ENCODE results near the gene R3HDM2.

R3HDM2 gene

DNA sequence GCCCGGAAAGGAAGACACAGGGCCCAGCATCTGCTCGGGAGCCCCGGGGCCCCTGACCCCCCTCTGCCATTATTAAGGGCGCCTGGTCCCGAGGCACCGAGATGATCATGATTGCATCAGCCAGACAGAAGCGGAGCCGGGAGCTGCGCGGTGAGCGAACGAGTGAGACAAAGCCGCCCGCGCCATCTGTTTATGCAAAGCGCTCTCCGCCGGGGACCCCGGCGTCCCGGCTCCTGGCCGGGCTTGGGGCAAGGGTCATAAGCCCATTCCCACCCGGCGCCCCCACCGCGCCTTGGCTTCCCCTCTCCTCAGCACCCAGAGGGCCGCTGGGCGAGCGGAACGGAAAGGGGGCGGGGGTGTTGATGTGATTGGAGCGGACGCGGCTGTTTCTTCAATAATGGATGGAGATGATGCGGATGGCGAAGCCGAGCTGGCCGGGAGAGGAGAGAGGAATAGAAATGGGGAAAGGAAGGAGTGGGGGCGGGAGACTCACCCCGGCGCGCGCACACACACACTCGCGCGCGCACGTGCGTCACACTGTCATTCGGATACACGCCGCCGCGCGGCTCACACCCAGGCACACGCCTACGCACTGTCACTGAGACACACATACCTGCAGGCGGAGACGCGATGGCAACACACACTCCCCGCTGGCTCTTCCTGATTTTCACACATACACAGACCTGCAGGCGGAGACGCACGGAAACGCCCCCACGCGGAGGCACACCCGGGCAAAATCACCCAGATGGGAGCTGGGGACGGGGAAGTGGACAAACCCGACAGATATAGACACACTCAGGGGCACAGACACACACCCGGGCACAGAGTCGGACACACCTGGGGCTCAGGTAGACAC lies 190.5 kb downstream of the R3HDM2 start:
- DNase-seq (ENCODE audit: low read depth): no peak

DNA sequence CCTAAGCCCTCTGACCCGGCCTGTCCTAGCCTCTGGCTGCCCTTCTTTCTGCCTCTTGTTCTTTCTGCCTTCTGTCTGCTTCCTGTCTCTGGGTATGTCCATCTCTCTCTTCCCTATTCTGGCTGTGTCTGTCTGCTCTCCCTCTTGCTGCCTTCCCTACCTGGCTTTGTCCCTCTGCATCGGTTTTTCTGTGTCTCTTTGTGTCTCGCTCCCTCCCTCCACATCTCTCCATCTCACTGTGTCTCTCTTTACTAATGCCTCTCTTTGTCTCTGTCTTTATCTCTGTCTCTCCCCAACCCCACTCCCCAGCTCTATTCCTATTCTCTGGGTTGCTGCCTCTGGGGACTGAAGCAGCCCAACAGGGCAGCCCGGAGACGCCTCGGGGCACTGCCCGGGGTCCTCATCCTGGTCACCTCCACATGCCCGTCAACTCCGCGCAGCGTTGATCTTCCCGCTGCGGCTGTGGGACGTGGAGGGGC lies 191.2 kb downstream of the R3HDM2 start:
- no peak for DNase-seq (ENCODE audit: low read depth)

DNA sequence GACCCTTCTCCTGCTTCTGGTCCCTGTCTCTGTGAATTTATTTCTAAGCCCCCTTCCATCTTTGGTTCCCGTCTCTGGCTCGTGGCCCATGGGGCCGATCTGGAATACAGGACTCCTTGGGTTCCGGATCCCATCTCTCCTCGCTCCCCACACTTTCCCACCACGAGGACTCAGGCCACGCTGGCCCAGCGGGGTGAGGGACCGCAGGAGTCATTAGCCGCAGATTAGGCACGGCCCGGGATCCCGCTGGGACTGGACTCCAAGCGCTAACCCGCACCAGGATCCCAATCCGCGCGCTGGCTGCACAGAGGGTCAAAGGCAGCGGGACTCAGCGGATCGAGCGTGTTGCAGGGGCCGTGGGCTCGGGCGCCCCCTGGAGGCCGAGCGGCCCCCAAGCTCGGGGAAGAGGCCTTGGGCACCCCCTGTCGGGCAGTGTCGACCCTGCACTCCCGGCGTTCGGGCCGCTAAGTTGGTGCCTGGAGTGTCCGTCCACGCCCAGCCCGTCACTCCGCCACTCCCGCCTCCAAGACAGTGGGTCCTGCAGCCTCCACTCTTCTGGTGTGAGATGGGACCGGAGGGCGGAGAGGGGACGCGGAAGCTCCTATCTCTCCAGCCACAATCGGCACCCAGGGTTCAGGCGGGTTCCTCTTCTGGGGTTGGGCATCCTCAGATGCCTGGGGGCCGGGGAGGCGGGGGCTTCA lies 191.8 kb downstream of the R3HDM2 start:
- DNase-seq (ENCODE audit: low read depth): peak; percentile 74

DNA sequence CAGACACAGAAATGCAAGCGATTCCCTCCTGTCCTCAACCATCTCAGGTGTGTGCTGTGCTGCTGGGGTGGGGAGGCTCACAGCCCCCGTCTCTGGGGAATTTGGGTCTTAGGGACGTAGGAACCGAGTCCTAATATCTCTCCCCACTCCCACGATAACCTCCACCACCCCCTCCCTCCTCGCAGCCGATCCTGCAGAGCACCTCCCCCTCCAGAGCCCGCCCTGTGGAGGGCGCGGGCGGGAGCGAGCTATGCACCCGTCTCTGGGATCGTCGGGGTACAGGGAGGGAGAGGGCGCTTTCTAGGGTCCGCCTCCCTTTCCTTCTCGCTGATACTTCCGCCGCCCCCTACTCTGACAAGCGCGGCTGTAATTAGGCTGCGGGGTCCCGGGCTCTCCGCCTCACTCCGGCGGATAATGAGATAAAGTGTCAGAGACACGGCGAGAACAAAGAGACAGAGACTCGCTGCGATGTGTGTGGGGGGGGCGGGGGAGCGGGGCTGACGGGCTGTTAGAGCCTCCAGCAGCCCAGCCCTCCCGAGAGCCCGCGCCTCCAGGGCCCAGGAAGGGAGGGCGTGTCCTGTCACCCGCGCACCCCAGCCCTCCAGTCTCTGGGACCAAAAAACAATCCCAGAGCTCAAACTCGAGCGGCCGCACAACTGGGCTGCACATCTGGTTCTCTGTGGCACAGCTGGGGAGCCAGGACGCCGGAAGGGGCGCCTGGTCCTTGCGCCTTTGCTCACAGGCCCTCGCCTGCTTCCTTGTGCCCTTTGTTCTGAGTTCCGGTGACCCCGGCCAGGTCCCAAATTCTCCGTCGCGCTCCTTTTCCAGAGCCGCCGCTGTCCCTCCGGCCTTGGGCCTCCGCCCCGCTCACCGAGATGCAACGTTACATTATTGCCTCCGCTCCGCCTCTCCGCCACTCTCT lies 192.7 kb downstream of the R3HDM2 start:
- no peak for DNase-seq (ENCODE audit: low read depth)

DNA sequence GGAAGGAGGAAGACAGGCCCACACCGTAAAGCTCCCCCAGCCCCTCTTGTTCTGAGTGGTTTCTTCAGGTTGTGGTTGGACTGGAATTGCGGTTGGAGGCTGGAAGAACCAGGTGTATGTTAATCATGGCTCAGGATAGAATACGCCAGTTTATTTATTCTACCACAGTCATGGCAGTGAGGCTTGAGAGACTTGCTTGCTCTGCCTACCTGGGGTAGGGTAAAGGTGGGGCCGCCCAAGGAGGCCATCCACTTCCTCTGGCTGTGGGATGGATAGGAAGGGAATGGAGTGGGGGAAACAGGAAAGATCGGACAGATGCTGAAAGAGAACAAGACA lies 193.3 kb downstream of the R3HDM2 start:
- DNase-seq (ENCODE audit: low read depth): no peak

DNA sequence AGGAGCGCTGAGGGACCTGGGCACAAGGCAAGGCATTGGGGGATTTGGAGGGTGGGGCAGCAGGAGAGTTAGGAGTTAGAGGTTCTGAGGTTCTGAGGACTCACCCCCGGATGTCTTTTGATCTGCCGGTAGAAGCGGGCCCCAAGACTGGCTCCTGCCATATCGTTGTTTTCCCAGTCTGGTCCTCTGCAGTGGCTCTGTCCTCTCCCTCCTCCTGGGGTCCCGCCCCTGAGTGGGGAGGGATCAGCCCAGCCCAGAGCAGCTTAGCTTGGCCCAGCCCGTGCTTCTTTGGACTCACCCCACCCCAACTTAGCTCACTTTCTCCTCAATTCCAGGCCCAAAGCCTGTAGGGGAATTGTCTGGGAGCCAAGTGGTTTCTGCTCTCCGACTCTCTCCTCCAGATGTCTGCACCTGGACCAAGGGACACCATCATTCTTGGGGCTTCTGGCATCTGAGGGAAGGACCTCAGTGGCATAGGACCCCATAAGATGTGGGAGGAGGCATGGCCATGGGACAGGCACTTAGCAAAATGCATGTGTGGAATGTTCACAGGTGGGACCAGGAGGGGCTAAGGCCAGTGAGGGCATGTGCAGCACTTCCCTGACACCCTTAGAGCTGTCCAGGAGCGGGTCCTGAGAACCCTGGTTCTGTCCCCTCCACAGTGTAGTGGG lies 193.8 kb downstream of the R3HDM2 start:
- no peak for DNase-seq (ENCODE audit: low read depth)

DNA sequence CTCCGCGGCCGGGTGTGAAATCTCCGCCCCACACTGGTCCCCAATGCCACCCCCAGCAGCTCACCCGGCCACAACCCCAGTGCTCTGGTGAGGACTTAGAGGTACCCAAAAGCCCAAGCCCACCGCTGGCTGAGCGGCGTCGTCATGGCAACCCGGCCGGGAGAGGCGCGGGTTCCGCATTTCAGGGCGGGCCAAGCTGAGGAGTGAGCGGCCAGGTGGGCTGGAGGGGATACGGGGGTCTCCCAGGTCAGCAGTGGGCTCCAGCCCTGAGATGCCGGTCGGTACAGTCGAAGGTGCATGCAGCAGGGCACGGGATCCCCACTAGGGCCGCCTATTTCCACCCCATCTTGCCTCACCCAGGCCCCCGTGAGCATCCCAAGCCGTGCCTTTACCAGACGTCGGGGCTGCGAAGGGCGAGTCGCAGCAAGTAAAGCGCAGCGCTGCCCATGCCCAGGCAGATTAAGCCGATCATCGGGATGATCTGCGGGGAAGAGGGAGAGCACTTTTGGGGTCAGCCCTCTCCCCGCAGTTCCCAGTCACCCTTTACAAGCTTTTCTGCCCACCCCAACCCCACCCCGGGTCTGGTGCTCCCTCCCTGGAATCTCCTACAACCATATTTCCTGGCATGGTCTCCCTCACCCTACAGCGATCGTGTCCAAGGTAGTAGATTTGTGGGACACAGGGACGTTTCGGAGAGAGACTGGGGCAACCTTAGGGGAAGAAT lies 194.5 kb downstream of the R3HDM2 start:
- no peak for DNase-seq (ENCODE audit: low read depth)

DNA sequence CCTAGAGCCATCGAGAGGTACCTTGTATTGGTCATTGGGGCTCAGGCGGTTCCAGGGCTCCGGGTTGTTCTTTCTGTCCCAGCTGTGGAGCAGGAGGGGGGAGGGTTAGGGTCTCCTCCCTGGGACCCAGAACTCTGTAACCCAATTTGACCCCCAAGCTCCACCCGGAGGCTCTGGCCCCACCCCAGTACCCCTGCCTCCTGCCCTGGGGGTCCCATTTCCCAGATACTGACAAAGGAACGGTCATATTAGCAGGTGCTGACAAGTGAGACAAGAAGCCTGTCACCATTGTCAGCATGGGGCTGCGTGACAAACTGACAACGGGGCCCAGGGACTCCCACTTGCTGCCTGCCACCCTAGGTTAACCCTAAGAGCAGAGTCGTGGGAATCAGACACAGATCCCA lies 195.1 kb downstream of the R3HDM2 start:
- DNase-seq (ENCODE audit: low read depth): no peak

DNA sequence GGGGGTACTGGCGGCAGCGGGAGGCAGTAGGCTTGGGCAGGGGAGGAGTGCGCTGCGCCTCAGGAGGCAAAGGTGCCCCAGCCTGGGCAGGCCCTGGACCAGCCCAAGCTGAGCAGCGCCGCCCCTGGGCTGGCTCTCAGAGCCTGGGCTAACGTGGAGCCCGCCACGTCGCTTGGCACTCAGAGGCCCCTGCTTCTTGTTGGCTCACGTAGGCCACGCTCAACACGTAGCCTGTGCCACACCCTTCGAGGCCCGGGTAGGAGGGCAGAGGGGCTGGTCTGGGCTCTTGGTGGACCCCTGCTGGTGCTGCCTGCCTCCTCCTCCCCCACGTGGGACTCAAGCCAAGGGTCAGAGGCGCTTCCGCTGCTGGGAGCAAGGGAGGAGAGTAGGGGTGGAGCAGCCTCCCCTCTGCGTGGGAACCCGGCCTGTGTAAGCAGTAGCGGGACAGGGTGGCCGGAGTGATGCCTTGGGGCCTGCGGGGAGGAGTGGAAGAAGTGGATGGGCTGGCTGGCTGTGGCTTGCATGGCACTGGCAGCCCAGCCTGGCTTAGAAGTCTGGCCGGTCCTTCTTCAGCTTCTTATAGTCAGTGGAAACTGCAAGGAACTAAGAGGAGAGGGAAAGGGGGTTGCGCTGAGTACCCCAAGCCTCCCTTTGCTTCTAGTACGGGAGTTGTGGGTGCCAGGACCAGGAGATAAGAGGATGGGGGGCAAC lies 195.7 kb downstream of the R3HDM2 start:
- peak; percentile 51 for DNase-seq (ENCODE audit: low read depth)

DNA sequence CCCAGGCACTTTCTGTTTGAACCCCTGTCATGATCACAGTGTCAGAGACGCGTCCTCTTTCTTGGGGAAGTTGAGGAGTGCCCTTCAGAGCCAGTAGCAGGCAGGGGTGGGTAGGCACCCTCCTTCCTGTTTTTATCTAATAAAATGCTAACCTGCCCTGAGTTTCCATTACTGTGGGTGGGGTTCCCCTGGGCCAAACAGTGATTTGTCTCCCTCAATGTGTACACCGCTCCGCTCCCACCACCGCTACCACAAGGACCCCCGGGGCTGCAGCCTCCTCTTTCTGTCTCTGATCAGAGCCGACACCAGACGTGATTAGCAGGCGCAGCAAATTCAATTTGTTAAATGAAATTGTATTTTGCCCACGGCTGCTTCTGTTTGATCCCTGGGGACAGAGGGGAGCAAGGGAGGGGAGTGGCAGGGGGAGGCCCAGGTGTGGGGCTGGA lies 196.2 kb downstream of the R3HDM2 start:
- no peak for DNase-seq (ENCODE audit: low read depth)

DNA sequence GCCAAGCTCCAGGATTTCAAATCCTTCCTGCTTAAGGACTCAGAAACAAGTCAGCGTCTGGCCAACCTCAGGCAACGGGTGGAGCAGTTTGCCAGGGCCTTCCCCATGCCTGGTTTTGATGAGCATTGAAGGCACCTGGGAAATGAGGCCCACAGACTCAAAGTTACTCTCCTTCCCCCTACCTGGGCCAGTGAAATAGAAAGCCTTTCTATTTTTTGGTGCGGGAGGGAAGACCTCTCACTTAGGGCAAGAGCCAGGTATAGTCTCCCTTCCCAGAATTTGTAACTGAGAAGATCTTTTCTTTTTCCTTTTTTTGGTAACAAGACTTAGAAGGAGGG lies 196.6 kb downstream of the R3HDM2 start:
- DNase-seq (ENCODE audit: low read depth): no peak

DNA sequence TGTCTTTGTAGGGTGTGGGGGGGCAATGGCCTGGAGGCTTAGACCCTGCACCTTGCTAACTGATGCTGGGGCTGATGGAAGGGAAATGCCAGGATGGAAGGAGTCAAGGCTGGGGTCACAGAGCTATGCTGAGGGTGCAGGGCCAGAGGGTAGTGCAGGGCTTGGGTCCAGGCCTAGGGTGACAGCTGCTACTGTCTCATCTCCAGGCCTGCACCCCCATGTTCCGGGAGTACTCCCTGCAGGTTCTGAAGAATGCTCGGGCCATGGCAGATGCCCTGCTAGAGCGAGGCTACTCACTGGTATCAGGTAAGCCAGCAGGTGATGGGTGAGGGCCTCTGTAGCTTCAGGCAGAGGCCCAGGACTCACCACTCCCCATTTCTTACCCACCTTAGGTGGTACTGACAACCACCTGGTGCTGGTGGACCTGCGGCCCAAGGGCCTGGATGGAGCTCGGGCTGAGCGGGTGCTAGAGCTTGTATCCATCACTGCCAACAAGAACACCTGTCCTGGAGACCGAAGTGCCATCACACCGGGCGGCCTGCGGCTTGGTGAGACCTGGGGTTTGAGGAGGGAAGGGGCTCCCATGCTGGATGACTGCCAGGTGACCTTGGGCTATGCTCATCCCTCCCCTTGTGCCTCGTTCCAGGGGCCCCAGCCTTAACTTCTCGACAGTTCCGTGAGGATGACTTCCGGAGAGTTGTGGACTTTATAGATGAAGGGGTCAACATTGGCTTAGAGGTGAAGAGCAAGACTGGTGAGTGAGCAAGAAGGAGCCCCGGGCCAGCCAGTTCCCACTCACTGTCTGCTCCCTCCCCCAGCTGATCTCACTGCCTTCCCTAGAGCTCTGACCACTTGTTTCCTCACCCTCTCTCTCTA lies 197.2 kb downstream of the R3HDM2 start:
- DNase-seq (ENCODE audit: low read depth): peak; percentile 85

DNA sequence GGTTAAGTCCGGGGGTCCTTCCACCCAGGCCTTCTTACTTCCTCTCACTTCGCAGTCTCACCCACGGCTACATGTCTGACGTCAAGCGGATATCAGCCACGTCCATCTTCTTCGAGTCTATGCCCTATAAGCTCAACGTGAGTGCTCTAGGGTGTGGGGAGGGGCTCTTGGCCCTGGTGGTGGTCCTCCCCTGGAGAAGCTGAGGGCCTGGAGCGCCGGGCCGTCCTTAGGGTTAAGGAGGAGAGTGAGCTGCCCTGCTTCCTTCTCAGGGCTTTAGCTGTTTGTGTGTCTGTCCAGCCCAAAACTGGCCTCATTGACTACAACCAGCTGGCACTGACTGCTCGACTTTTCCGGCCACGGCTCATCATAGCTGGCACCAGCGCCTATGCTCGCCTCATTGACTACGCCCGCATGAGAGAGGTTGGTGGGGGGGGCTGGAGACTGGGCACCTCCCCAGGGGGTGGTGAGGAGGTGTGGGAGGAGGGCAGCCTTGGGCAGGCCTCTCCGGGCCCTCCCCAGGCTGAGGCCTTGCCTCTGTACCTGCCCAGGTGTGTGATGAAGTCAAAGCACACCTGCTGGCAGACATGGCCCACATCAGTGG lies 198.6 kb downstream of the R3HDM2 start:
- DNase-seq (ENCODE audit: low read depth): no peak

DNA sequence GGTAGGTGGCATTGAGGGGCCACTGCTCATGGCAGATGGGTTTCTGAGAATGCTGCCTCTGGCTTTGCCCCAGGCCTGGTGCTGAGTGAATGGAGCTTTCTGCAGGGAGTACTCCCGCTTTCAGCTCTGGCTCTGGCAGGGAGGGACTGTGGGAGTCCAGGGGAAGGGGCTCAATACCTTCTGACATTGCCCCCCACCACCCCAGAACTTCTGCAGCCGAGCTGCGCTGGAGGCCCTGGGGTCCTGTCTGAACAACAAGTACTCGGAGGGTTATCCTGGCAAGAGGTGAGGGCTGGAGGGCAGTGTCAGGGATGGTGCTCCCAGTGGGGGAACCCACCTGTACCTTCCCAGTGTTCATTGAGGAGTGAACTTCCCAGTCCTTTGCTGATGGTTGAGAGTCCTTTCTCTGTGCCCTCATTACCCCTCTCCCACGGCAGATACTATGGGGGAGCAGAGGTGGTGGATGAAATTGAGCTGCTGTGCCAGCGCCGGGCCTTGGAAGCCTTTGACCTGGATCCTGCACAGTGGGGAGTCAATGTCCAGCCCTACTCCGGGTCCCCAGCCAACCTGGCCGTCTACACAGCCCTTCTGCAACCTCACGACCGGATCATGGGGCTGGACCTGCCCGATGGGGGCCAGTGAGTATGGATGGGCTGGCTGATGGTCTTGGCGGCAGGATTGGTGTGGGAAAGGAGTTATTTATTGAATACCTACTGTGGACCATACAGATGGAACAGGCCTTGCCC lies 199.4 kb downstream of the R3HDM2 start:
- no peak for DNase-seq (ENCODE audit: low read depth)

DNA sequence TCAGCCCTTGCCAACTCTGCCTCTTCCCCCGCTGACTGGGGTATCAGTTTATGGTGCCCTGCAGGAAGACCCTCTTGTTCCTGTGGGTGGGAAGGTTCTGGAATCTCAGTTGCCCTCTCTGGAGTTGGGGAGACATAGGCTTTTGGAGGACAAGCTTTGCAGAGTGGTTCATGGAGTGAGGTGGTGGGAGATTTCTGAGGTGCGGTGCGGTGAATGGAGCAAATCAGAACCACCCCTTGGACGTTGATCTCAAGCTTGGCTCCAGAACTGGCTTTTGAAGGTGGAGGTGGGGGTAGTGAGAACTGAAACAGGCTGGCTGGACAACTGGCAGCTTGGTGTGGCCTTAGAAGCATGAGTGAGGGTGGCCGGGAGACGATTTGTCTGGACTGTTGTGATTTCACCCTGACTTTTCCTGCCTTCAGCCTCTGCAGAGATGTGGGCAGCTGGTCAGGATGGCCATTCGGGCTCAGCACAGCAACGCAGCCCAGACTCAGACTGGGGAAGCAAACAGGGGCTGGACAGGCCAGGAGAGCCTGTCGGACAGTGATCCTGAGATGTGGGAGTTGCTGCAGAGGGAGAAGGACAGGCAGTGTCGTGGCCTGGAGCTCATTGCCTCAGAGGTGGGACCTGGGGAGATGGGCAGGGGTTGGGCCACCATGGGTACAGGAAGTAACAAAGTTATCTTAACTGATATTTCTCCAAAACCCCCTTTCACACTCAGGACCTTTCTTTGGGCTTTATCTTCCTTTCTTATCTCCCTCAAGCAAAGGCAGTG lies 200.3 kb downstream of the R3HDM2 start:
- DNase-seq (ENCODE audit: low read depth): no peak

DNA sequence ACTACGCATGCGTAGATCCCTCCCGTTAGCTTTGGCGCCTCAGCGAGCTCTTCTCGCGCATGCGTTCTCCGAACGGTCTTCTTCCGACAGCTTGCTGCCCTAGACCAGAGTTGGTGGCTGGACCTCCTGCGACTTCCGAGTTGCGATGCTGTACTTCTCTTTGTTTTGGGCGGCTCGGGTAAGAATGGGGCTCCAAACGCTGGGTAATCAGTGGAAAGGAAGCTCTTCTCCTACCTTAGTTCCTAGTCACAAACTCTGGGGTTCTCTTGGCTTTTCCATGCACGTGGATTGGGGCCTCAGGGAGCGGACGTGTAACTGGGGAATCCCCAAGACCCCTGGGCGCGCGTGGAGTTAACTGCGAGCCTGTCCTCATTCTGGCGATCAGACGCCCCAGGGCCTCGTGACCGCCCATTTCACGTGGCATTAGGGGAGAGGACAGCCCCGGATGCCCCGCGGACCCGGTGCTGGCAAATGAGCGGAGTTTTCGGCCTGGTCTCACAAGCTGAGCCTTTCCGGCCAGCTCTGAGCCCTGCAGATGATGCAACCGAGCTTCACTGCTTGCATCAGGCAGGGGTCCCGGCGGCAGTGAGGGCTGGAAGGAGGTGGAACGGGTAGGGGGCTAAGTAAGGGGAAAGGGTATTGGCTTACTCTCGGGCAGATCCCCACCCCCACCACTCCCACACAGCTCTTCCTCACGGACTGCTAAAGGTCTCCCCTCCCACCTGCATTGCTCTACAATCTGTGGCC lies 201.0 kb downstream of the R3HDM2 start, which contains the start of gene SHMT2:
SHMT2 (plus strand) TSS at position 78 of the 747 bp plus-strand sequence; CDS start at position 146, 68 bp downstream.
- DNase-seq (ENCODE audit: low read depth): peak; percentile 90
